ENCODE data around the gene DACT1.
A peak's percentile ranks its signal among the peaks of the same experiment; 100 is the strongest.
"Not testable (repeated sequence)": the region's sequence is repeated elsewhere in the genome, so short reads cannot be mapped to it uniquely, and the experiment has no call there.

DACT1 gene, protein sequence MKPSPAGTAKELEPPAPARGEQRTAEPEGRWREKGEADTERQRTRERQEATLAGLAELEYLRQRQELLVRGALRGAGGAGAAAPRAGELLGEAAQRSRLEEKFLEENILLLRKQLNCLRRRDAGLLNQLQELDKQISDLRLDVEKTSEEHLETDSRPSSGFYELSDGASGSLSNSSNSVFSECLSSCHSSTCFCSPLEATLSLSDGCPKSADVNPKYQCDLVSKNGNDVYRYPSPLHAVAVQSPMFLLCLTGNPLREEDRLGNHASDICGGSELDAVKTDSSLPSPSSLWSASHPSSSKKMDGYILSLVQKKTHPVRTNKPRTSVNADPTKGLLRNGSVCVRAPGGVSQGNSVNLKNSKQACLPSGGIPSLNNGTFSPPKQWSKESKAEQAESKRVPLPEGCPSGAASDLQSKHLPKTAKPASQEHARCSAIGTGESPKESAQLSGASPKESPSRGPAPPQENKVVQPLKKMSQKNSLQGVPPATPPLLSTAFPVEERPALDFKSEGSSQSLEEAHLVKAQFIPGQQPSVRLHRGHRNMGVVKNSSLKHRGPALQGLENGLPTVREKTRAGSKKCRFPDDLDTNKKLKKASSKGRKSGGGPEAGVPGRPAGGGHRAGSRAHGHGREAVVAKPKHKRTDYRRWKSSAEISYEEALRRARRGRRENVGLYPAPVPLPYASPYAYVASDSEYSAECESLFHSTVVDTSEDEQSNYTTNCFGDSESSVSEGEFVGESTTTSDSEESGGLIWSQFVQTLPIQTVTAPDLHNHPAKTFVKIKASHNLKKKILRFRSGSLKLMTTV

DNA sequence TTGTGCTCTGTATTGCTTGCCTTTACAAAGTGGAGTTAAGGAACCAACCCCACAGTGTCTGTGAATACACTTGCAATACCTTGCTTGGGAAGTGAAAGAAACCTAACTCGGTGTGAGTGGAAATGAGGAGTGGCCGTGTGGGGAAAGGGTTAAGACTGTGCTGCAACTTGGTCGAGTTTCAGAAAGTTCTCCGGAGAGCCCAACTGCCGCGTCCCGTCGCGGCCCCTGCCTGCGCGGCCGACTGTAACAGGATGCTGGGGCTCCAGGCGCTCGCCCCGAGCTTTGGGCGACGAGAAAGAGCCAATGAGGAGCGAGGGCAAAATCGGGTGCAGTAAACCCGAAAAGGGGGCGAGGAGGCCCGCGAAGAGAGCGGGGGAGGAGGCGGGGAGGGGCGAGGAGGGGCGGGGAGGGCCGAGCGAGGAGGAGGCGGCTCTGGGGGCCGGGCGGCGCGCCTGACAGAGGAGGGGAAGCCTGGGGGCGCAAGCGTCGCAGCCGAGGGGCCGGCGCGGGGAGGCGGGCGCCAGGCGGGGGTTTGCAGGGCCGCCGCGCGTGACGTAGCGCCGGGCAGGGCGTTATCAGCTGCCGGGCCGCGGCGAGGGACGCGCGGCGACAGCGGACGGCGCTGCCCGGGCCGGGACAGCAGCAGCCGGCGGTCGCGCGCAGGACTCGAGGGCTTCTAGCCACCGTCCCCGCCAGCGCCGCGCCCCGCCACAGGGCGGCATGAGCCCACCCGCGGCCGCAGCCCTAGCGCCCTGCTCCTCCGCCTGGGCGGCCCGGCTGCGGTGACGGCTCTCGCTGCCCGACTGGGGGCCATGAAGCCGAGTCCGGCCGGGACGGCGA is at the start of gene DACT1:
Gene DACT1, plus strand, starts transcription at position 572 of the 840 bp plus-strand sequence. Its CDS starts 241 bp downstream, at position 813.
- peak; percentile 1 for DNase-seq

DNA sequence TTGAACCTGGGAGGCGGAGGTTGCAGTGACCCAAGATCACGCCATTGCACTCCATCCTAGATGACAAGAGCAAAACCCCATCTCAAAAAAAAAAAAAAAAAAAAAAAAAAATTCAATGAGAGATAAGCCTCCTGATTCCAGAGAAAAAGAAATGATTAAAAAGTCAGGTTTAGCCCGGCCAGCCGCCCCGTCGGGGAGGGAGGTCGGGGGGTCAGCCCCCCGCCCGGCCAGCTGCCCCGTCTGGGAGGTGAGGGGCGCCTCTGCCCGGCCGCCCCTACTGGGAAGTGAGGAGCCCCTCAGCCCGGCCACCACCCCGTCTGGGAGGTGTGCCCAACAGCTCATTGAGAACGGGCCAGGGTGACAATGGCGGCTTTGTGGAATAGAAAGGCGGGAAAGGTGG is 49.4 kb upstream of the DACT1 start:
- not testable (repeated sequence) for DNase-seq

DNA sequence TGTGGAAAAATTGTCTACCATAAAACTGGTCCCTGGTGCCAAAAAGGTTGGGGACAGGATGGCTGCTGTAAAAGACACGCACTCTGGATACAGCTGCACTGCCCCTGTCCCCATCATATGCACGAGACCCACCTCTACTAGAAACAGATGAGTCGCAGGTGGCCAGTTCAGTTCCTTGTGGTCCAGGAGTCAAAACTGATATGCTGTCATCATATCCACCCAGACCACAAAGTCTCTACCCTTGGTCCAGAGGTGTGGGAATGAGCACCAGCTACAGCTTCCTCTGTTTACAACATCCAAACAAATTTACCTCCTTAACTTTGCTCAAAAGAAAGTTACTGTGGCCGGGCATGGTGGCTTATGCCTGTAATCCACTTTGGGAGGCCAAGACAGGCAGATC is 43.8 kb upstream of the DACT1 start:
- DNase-seq = no peak

DNA sequence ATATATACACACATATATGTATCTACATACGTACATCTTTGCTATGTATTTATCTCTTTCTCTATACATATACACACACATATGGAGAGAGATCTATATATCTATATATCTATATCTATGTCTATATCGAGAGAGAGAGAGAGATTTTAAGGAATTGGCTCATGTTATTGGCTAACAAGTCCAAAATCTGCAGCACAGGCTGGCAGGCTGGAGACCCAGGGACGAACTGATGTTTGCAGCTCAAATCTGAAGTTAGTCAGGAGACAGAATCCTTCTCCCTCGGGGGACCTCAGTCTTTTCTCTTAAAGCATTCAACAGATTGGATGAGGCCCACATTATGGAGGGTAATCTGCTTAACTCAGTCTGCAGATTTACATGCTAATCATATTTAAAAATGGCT is 40.7 kb upstream of the DACT1 start:
- DNase-seq = no peak

DNA sequence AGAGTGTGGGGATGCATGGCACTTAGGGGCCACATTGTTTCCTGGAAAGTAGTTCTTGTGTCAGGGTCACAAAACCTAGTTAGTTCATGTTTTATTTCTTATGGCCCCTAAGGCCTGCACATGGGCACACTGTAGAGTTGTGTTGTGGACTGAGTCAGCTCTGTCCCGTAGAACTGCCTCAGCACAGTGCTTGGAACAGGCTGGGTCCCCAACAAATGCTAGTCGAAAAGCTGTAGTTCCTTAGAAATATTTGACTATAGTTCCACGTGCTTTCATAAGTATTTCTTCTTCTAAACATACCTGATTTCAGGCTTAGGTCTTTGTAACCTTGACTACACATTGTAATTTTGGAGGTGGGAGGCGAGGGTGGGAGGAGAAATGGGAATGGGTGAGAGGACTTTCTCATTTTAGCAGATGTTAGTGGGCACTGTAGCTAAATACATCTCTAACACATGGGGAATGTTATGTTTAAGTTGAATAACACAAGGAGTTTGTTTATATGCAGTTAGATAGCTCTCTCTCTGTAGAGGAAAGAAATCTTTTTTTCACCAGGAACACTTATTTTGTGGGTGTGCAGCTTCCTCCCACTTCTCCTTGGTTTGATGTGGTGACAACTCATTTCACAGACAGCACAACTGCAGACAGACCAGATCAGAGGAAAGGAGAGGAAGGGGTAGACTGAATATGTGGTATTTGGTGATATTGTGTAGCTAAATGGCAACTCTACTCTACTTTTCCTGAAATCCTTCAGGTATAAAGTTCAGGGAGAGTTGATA is 39.5 kb upstream of the DACT1 start:
- no peak for DNase-seq

DNA sequence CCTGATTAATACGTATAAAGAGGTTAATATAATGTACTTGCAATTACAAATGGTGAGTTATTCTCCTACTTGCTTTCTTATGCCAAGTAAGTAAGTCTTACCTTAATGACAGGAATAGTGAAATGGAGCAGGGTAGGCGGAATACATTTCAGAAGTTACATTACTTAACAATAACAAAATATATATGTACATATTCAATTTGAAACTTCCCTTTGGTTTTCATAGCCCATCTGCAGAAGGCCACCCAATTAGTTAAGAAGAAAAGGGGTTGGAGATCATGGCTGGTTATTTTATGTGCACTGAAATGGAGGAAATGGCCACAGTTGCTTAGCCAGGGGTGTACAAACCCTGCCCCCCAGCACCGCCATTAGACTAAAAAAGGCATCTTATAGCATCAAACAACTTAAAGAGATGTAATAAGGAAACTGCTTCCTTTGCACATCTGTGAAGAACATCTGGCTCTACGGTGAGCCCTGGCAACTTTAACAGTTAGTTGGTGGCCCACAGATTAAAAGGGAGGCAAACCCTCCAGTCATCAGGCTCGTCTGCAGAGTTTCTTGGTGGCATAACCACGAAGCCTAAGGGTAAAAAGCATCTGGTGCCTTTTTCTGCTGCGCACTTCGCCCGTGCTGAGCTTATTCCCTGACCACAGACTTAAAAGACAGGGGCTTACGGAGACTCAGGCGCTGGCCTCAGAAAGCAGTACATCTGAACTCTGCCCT is 38.8 kb upstream of the DACT1 start:
- no peak for DNase-seq

DNA sequence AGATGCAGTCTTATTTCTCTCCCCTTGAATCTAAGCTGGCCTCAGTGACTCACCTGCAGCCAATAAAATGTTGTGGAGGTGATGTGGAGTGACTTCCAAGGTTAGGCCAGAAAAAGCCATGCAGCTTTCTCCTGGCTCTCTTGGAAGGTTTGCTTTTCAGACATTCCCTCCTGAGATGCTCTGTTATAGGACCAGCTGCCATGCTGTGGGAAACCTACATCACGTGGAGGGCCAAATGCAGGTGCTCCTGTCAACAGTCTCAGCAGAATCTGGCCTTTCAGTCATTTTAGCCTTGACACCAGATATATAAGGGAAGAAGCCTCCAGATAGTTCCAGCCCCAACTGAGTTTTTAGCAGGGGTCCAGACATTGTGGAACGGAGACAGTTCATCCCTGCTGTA is 38.1 kb upstream of the DACT1 start:
- no peak for DNase-seq

DNA sequence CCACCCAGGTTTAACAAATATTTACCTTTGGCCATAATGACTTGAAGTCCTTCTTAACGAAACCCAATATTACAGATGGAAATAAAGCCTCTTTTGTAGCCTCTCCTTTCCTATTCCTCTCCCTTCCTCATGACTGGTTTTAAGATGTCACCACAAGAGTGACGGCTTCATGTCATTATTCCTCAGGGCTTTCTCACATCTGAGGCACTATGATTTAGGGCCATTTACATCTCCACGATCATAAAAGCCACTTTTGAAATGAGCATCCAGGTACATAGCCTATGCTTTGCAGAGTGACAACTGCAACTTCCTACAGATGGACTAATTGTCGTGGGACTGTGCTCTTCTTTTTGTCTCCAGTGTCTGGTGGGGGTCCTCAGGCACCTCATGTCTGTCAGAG is 32.3 kb upstream of the DACT1 start:
- no peak for DNase-seq

DNA sequence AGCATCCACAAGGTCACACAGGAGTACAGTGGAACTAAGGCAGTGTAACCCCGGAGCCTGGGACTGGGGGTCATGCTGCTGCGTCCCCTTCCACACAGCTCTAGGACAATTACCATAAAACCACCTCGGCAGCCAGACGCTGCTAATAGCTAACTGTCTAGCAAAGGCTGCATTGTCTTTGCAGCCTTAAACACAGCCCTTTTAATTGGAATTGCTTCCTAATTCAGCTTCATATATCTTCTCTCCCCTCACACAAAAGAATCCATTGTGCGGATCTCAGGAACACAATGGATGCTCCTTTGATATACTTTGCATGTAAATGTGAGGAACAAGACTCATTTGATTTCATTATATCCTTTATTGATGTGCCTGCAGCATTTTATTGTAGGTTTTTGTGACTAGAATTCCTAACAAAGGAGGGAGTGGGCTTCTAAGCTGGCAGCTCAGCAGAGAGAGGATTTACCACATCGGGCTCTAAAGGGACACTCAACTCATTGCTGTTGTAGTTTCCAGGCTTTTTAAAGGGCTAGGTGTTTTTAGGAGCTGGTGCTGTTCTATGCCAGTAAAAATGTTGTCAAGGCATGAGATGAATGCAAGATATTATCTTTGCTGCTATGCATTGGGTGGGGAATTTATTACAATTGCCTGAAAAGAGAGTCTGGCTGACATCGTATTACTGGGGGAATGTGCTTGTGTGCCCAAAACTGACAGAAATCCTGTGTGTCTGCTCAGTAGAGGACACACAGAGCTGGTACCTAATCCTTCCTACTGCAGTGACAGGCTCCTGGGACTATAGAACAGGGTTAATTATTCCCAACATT is 30.4 kb upstream of the DACT1 start:
- no peak for DNase-seq

DNA sequence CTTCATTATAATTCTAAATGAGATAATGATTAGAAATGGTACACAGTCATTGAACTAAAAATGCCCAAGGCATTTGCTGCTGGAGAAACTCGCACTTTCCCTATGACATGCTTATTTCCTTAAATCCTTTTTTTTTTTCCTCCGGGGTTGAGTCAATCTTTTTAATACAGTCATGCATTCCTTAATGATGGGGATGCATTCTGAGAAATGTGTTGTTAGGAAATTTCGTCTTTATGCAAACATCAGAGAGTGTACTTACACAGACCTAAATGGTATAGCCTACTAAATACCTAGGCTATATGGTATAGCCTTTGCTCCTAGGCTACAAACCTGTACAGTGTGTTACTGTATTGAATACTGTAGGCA is 29.8 kb upstream of the DACT1 start:
- no peak for DNase-seq

DNA sequence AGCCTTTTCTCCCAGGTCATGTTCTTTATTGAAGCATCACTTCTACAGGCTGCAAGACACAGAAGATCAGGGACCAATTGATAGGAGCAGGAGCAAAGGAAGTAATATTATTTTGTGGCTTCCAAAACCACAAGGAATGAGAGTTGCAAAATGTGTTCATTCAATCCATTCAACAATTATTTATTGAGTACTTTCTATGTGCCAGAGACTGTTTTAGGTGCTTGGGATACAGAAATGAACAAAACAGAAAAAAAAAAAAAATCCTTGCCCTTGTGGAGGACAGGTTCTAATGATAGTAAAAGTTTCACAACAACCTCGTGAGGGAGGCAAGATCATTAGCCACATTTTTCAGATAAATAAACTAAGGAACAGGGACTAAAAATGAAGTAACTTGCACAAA is 20.1 kb upstream of the DACT1 start:
- DNase-seq = no peak

DNA sequence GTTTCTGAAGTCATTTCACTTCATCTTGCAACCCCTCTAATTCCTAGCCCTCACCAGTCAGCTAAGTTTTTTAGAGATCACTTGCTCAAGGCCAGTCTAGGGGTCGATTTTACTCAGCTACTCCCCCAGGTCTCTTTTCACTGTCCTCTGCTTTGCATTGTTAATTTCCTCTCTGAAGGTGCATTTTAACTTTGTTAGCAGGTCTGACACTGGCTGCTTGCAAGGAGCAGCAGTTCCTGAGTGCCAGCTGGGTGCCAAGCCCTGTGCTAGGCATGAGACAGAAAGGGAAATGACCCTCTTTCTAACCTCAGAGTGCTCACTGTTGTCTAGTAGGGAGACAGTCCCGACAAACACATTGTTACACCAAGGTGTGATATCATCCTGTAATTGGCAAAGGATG is 17.8 kb upstream of the DACT1 start:
- DNase-seq = no peak

DNA sequence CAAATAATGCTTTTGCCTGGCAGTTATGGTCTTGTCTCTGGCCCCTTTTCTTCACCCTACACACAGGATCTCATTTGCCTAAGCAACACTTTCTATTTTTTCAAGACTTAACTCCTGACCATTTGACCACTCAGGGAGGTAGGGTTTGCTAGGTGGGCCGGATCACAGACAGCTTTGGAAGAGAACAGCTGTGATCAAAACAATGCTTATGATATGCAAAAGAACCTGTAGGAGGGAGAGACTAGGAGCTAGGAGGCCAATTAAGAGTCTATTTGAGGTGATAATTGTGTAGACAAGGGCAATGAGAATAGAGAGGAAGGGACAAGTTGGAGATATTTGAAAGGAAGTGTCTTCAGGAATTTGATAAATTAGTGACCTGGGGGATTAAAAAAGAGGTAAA is 12.3 kb upstream of the DACT1 start:
- no peak for DNase-seq

DNA sequence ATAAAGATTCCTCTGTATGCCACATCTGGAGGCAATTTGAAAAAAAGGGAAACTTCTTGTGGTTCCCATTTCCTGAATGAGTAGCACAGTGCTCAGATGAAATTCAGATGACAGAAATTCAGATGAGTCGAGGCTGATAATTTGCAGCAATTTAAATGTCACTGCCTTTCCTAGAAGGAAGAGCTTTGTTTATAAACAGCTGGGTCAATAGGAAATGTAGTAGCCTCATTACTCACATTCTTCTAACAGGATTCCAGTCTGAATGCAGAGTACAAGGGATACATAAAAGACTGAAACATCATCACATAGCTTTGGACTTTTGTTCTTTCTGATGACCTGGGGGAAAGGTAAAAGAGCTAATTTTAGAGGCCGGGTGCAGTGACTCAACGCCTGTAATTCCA is 11.3 kb upstream of the DACT1 start:
- DNase-seq = no peak

DNA sequence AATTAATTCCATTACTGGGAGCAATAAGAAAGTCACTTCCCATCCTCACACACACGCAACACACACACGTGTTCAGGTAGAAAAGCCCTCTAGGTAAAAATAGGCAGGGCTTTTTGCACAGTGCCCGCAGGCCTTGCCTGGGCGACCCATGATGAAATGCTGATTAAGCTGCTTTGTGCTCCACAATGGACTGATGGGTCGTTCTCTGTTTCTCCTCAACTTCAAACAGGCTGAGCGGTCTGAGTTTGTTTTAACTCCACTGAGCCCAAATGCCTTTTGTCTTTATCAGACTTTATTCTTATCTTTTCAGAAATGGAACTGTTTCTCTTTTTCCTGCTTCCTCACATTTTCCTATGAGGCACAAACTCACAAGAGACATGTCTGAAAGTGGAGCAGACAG is 9.4 kb upstream of the DACT1 start:
- no peak for DNase-seq

DNA sequence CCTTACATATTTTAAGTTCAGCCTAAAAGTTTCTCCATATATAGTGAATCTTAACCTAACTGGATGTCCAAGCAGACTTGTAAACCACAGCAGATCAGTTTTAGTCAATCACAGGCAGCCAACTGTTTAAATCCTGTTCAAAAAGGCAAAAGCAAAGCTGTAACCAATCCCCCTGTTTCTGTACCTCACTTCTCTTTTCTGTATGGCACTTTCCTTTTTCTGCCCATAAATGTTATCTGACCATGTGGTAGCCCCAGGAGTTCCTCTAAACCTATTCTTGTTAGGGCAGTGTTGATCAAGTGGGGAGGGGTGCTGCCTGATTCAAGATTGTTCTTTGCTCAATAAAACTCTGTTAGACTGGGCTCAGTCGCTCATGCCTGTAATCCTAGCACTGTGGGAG is 8.5 kb upstream of the DACT1 start:
- DNase-seq = no peak

DNA sequence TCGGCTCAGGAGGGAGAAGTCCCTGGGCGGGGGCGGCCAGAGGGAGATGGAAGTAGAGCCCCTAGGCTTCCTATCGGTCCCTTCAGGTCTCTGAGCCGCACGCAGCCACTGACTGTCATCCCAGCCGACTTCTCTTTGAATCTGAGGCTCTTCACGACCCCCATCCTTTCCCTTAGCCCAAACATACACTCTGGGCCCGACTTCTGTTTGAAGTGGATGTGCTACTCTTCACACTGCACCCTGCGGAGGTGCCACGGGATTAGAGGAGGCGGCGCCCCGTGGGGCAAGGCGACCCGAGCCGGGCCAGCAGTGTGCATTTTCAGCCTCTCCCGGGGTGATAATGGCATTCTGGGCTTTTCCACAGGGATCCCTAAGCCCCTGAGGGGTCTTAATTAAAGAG is 6.0 kb upstream of the DACT1 start:
- DNase-seq = no peak

DNA sequence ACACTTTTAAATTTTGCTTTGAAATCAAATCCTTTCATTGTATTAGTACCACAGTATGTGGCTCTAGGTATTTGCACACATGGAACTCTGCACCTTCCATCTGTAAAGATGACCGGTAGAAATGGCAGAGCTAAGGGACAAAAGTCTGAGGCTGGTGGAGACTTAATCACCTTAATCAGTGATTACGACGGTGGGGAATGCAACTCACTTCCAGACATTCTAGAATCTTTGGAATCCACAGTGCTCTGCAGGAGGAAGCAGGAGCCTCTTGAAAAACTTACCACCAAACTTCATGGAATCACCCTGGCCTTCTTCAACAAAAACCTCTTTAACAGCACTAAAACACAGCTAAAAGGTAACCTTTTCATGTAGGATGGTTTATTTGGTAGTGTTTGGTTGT is 3.9 kb upstream of the DACT1 start:
- no peak for DNase-seq

DNA sequence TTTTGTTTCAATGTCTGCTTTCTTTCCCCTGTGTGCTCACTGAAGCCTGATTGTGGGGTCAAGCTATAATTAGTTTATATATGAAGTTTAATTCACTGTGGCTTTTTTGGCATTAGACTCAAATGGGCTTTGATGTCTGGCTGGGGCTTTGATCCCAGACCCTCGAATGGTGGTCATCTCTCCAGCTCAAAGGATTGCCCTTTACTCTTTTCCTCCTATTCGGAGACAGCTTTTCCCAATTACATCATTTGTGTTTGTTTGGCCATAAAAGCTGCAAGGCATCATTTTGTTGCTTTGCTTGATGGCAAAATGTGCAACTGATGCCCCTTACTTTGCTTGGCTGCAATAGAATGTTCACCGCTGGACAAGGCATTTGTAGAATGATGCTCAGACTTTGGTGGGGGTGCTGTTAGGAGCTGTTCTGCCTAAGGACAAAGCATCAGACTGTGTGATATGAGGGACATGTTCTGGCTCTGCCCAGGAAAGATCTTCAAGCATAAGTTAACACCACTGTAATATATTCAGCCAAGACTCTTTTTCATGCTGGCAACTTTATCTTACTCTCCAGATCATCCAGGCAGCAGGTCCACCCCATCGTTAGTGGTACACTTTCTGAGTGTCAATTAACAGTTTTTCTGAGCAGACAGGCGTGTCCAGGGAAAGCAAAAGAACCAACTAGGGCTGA is 3.2 kb upstream of the DACT1 start:
- no peak for DNase-seq

DNA sequence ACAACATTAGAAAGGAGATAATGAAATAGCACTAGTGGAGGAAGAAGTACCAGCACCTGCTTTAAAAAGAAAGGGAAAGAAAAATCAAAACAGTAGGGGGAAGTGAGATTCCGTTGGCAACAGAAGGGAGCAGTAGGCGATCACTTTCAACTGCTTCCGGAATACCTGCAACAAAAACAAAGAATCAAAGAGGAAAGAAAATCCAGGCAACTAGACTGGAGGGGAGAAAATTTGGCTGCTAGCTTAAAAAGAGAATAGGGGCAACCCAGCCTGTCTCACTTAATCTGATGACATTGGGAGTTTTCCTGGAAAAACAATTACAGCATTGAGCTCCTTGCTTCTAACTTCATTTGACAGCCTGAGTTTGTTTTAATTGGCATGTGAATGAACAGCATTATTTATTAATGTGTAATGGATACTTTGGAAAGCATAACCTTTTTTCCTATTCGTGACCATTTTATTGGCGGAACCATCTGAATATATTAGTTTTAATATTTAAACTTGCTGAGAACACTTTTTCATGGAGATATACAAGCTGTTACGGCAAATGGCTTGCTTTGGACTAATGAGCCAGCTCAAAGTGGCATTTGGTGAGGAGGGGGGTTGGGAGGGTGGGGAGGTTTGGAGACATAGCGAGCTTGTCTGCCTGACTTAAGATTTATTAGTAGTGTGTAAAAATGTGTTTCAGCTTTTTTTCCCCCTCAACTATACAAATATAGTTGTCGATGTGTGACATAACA is 2.5 kb upstream of the DACT1 start:
- DNase-seq = no peak

Measured in activated effector memory CD4-positive, alpha-beta T cell treated with Interleukin-2 at 50 U/mL for 16 hours (primary cell).